A549 treated with DMSO at 1 μM for 4 hours (cell line): ENCODE results near the gene DNAJC18. TPM values are rescaled to one million over a fixed set of nuclear protein-coding genes. Genes with fewer than 3 reads are reported as not detected.

Source experiments
- total RNA-seq: library from RNA; stranded (reverse); fragments of 200-300 nt; extraction: Qiagen RNA extraction; gene quantifications from 5 replicates; pipeline ENCODE4 v1.2.3, GENCODE V29; 2022; ENCODE audit warnings: low read depth

The DNAJC18 gene
- total RNA-seq = 5.6 to 10.6 TPM (median 7.2 TPM) in 5 replicates

GRCh38 chr5:139439013-139439903 is at the start of gene DNAJC18:
DNAJC18 (minus strand) TSS chr5:139439525; CDS start chr5:139439445, 80 bp downstream.

DNA sequence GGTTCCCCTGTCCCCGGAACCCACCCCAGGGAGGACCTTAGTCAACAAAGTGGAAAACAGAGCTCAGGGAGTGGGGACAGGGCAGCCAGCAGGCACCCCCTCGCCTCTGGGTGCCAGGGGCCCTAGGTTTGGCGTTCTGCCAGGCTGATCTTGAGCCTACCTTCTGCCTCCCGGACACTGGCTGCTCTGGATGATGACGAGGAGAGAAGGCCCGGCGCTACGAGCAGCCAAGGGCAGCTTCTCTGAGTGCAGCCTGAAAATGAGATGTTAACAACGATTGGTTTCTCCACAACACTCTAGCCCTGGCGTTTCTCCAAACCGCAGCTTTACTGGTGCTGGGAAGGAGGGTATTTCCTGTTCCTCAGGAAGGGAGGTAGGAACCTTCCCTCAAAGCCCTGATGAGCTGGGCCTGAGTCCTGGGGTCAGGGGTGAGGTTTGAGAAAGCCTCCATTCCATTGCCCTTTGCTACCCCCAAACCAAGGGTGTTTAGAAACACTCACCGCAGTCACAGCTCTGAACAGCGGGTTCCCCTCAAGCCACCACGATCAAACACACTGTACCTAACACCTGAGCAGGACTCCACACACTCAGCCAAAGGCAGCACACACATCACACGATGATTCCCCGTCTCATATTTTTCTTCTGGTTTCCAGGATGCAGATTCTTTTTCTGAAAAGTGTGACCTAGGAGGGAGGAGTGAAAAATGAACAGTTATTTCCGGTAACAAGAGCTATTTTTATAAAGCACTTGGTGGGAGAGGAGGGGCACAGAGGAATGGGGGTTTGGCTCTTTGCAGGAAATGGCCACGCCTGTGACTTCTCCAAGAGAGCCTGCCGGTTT is 42.9 kb upstream of the DNAJC18 start, which contains the start of gene STING1:
STING1 (minus strand) TSS at position 709 of the 840 bp plus-strand sequence. CDS start 1,054 bp downstream, outside the sequence.

GRCh38 chr5:139470821-139471300 is 31.5 kb upstream of the DNAJC18 start, which contains the start of gene SMIM33:
SMIM33 (plus strand) TSS chr5:139471004; CDS start chr5:139471122, 118 bp downstream.

DNA sequence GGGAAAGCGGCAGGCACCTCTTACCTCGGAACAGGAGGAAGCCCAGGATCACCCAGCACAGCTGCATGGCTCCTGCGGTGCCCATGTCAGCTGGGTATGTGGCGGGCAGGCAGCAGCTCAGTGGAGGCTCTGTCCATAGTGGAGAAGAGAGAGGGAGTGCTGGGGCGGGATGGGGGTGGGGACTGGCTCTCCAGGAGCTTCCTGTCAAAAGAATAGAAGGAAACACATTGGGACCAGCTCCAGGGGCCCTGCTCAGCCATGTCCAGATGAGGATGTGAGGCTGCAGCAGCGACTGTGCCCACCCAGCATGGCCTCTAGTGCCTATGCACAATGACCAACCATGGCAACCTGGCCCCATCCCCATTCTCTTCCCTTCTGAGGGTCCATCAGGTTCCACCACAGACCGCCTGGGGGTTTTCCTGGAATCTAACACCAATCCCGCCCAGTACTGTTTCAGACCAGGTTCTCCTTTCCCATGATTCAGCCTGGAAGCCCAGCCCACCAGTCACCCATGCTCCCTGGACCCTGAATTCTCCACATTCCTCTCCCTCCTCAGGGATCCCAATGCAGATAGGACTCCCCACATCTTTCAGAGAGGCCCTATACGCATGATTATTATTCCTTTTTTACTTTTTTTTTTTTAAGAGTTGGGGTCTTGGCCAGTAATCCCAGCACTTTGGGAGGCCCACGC is 23.4 kb upstream of the DNAJC18 start, which contains the start of gene ECSCR:
ECSCR (minus strand) TSS at position 158 of the 691 bp plus-strand sequence; CDS start at position 85, 73 bp downstream.

DNA sequence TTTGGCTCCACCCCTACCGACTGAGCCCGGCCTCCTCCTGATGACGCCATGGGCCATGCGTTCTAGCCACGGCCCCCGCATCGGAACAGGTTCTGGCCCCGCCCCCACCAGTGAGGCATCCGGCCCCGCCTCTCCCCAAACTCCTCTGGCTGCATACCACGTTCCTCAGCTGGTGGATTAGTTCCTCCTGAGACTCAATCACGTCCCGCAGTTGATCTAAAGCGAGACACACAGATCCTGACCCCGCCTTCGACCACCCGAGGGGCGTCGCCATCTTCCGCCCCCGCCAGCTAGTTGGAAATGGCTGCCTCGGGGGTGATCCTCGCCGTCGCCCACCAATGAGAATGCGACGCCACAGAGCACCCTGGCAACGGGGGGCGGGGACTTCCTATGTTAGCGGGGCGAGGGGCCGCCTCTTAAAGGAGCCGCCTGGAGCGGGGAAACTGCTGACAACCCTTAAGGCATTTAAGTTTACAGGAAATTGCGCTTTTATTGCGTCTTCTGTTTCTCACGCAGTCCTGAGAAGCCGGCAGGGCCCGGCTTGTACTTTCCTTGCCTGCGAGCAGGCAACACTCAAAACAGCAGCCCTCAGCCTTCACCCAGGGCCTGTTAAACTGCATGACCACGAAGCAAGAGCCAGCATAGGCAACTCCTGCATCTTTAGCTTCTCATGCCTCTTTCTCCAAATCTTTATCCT is 35.4 kb downstream of the DNAJC18 start, which contains the start of gene SPATA24:
SPATA24 (minus strand) TSS at position 303 of the 697 bp plus-strand sequence; CDS start at position 274, 29 bp downstream.

DNA sequence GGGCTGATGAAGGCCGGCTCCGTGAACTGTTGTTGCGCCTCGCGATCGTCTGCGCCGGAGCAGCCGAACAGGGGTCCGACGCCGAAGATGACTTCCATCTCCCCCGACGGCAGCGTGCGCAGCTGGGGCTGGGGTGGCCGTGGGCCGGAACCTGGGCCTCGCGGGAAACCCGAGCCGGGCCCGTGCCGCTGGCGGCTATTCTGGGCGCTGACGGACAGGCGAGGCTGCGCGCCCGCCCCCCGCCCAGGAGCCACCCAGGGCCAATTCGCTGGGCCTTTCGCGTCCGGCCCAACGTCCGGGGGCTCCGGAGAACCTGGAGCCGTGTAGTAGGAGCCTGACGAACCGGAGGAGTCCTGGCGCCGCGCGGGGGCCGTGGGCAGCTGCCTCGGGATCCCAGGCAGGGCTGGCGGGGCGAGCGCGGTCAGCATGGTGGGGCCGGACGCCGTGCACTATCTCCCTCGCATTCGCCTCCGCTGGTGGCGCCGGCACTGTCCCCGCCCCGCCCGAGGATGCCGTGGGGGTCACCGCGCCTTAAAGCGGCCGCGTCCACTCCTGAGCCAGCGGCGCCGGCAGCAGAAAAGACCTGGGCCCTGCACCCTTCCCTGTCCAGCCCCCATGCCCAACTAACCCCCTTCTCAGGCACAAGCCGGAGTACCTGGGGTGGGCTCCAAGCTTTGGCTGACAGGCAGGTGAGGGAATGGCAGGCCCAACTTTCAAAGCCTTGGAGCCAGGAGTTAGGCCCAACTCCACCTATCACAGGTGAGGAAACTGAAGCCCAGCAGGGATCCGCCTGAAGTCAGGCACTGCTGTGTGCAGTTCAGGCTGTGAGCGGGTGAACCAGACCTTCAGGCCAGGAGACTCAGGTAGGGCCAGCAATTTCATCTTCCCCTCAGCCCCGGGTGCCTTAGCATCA is 44.4 kb downstream of the DNAJC18 start, which contains the start of gene PROB1:
PROB1 (minus strand) TSS at position 451 of the 913 bp plus-strand sequence; CDS start at position 428, 23 bp downstream.

GRCh38 chr5:139389701-139390638 is 49.4 kb downstream of the DNAJC18 start, which contains the start of gene MZB1:
MZB1 (minus strand) TSS chr5:139389913; CDS start chr5:139389856, 57 bp downstream.

DNA sequence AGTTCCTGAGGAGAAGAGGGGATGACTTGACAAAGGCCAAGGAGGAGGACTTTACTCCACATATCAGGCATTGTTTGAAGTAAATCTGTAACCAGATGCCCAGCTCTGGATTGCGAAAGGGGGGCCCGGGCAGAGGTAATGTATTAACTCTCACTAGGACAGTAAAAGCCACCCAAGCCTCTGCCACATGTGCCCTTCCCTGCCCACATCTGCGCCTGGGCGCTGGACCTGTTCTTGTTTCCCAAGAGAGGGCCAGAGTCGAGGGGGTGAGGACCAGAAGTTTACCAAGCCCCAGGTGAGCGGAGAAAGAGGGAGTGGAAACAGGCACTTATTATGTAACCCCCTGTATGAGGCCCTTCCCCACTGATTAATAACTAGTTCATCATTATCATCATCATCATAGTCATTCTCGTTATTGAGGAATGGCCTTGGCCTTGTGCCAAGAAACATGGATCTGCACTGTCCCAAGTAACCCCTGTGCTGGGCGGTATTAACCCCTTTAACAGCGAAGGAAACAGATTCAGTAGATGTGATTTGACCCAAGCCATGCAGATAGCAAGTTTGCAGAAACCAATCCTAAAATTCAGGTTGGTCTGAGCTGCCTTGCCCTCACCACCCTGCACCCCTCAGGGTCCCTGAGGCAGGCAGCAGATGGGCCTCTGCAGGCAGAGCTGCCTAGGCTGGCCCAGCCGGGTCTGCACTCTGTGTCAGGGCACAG is 55.9 kb downstream of the DNAJC18 start, which contains the start of gene SLC23A1:
SLC23A1 (minus strand) TSS at position 23 of the 718 bp plus-strand sequence. CDS start 44 bp downstream, outside the sequence.

Other genes starting within 250 kb of the DNAJC18 start
- gene SIL1, start 241.2 kb downstream of the DNAJC18 start, total RNA-seq = 24.4 to 26.5 TPM (median 25.7 TPM) in 5 replicates
- 166 to 234 TPM (median 206 TPM) in 5 replicates for gene MATR3, start 145.8 kb downstream of the DNAJC18 start, total RNA-seq
- 81.3 to 101 TPM (median 94.1 TPM) in 5 replicates for gene PAIP2, start 97.7 kb downstream of the DNAJC18 start, total RNA-seq
- gene SLC23A1, start 56.2 kb downstream of the DNAJC18 start, total RNA-seq = 1.0 to 1.5 TPM (median 1.1 TPM) in 5 replicates
- gene MZB1, start 49.6 kb downstream of the DNAJC18 start, total RNA-seq = 0.14 TPM in 2 of 5 replicates, not detected in the others
- 0.28 to 0.37 TPM (median 0.33 TPM) in 5 replicates for gene PROB1, start 44.4 kb downstream of the DNAJC18 start, total RNA-seq
- 4.4 to 6.3 TPM (median 5.4 TPM) in 5 replicates for gene SPATA24, start 35.4 kb downstream of the DNAJC18 start, total RNA-seq
- gene ECSCR, start 23.2 kb upstream of the DNAJC18 start, total RNA-seq = not detected in 5 replicates
- gene SMIM33, start 31.5 kb upstream of the DNAJC18 start, total RNA-seq = not detected in 5 replicates
- gene STING1, start 43.2 kb upstream of the DNAJC18 start, total RNA-seq = 0.73 to 1.3 TPM (median 1.00 TPM) in 5 replicates
- 118 to 176 TPM (median 164 TPM) in 5 replicates for gene UBE2D2, start 121.8 kb upstream of the DNAJC18 start, total RNA-seq
- 20.6 to 27.2 TPM (median 24.8 TPM) in 5 replicates for gene CXXC5, start 208.8 kb upstream of the DNAJC18 start, total RNA-seq